ENCODE measurements around the gene IKZF5.

The IKZF5 gene

DNA sequence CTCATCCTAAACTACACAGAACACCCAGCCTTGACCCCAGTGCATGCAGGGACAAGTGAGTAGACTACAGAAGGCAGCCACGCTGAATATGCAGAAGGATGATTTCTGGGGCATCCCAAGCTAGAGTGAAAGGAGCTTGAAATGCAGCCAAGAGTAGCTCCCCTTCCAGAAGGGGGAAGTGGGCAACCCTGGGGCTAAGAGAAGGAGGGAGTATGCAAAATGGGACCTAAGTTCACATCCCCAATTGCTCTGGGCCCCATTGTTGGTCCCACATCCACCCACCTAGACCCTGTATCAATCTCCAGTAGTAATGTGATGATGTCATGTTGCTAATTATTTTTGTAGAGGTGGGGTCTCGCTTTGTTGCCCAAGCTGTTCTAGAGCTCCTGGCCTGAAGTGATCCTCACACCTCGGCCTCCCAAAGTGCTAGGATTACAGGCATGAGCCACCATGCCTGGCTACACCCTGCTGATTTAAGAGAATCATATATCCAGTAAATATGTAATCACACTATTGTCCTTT lies 34.0 kb downstream of the IKZF5 start:
- TF ChIP-seq, protein P1, sequence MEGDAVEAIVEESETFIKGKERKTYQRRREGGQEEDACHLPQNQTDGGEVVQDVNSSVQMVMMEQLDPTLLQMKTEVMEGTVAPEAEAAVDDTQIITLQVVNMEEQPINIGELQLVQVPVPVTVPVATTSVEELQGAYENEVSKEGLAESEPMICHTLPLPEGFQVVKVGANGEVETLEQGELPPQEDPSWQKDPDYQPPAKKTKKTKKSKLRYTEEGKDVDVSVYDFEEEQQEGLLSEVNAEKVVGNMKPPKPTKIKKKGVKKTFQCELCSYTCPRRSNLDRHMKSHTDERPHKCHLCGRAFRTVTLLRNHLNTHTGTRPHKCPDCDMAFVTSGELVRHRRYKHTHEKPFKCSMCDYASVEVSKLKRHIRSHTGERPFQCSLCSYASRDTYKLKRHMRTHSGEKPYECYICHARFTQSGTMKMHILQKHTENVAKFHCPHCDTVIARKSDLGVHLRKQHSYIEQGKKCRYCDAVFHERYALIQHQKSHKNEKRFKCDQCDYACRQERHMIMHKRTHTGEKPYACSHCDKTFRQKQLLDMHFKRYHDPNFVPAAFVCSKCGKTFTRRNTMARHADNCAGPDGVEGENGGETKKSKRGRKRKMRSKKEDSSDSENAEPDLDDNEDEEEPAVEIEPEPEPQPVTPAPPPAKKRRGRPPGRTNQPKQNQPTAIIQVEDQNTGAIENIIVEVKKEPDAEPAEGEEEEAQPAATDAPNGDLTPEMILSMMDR (conservative IDR thresholded peaks at IDR 0.05; ENCODE audit: control insufficient read depth, insufficient read depth, low read depth, low read length): no peak
- H3K4me3 ChIP-seq (ENCODE audit: control insufficient read depth, low read depth, low read length): no peak overlapping the region
- no peak for DNase-seq (ENCODE audit: low read depth)

- peak; percentile 14 for DNase-seq (ENCODE audit: low read depth)
- H3K4me3 ChIP-seq (ENCODE audit: control insufficient read depth, low read depth, low read length): no peak overlapping the region
- TF ChIP-seq, protein P1 (conservative IDR thresholded peaks at IDR 0.05; ENCODE audit: control insufficient read depth, insufficient read depth, low read depth, low read length): no peak
Observed at GRCh38 chr10:122974023-122974422, 34.6 kb downstream of the IKZF5 start.

- DNase-seq (ENCODE audit: low read depth): no peak
- no peak overlapping the region for H3K4me3 ChIP-seq (ENCODE audit: control insufficient read depth, low read depth, low read length)
- TF ChIP-seq, protein P1 (conservative IDR thresholded peaks at IDR 0.05; ENCODE audit: control insufficient read depth, insufficient read depth, low read depth, low read length): no peak
Observed at GRCh38 chr10:122968698-122969097, 39.9 kb downstream of the IKZF5 start.

GRCh38 chr10:122966879-122967278 lies 41.7 kb downstream of the IKZF5 start:
- DNase-seq (ENCODE audit: low read depth): no peak
- TF ChIP-seq, protein P1 (conservative IDR thresholded peaks at IDR 0.05; ENCODE audit: control insufficient read depth, insufficient read depth, low read depth, low read length): no peak
- no peak overlapping the region for H3K4me3 ChIP-seq (ENCODE audit: control insufficient read depth, low read depth, low read length)

GRCh38 chr10:122962405-122962804 lies 46.2 kb downstream of the IKZF5 start:
- DNase-seq (ENCODE audit: low read depth): no peak
- TF ChIP-seq, protein P1 (conservative IDR thresholded peaks at IDR 0.05; ENCODE audit: control insufficient read depth, insufficient read depth, low read depth, low read length): no peak
- no peak overlapping the region for H3K4me3 ChIP-seq (ENCODE audit: control insufficient read depth, low read depth, low read length)

GRCh38 chr10:122957474-122957873 lies 51.1 kb downstream of the IKZF5 start:
- TF ChIP-seq, protein P1 (conservative IDR thresholded peaks at IDR 0.05; ENCODE audit: control insufficient read depth, insufficient read depth, low read depth, low read length): no peak
- no peak overlapping the region for H3K4me3 ChIP-seq (ENCODE audit: control insufficient read depth, low read depth, low read length)
- no peak for DNase-seq (ENCODE audit: low read depth)

DNA sequence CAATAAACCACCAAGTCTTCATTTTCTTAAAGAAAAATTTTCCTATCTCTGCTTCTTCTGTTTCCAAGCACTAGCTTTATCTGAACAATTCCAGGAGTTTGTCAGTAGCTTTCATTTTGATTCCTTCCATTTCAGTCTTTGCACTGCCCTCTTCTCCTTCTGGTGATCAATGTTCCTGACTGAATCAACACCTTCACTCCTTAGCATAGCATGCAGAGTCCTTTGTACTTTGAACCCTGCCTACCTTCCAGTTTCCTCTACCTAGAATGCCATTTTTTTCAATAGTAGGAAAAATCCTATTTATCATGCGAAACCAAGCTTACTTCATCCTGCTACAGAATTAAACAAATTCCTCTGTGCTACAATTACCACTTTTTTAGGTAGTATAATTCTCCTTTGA lies 52.7 kb downstream of the IKZF5 start:
- TF ChIP-seq, protein P1 (conservative IDR thresholded peaks at IDR 0.05; ENCODE audit: control insufficient read depth, insufficient read depth, low read depth, low read length): no peak
- no peak overlapping the region for H3K4me3 ChIP-seq (ENCODE audit: control insufficient read depth, low read depth, low read length)
- no peak for DNase-seq (ENCODE audit: low read depth)
